GM19452 (cell line): Measurements from ENCODE around the gene SMARCA4.
"Not testable (repeated sequence)": the region's sequence is repeated elsewhere in the genome, so short reads cannot be mapped to it uniquely, and the experiment has no call there.

ENCODE experiments used
- ATAC-seq: cut with Tn5 transposase; IDR thresholded peaks from one replicate; pipeline ENCODE4 v1.9.1; 2021; ENCODE audit not compliant: unreplicated experiment

The SMARCA4 gene

DNA sequence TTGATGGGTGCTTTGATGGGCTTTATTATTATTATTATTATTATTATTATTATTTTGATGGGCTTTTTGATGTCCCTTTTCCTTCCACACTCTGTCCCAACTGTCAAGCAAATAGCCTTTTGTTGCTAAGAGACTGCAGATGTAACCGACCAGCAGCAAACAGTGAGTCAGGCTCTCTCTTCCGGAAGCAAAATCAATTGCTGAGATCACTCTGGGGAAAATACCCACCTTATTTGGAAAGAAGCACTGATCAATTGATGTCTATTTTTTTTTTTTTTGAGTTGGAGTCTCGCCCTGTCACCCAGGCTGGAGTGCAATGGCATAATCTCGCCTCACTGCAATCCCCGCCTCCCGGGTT is 131.3 kb downstream of the SMARCA4 start:
- ATAC-seq, result no peak

DNA sequence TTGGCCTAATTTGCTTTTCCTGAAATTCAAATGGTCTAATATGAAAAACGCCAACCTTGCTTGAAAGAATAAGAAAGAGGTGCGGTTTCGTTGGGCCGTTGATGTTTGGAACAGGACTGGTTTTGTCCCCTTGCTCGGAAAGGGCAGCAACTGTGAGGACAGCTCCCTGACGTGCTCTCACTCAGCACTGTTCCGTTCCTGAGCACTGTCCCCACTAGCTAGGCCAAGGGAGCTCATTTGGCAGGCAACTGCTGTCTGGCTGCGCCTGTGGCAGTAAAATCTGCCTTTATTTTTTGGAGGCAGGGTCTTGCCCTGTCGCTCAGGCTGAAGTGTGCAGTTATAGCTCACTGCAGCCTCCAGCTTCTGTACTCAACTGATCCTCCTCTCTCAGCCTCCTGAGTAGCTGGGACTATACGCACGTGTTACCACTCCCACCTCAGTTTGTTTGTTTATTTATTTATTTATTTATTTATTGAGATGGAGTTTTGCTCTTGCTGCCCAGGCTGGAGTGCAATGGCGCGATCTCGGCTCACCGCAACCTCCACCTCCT is 132.9 kb downstream of the SMARCA4 start:
- ATAC-seq, result no peak

DNA sequence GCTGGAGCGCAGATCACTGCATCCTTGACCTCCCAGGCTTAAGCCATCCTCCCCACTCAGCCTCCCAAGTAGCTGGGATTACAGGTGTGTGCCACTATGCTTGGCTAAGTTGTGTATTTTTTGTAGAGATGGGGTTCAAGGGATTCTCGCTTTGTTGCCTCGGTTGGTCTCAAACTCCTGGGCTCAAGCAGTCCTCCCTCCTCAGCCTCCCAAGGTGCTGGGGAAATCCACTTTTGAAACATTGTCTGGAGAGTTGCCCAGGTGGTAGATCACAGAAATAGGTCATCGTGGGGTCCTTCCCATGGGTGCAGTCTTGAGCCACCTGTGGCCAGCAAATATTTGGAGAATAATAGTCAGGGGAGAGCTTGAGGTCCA is 133.7 kb downstream of the SMARCA4 start:
- no peak for ATAC-seq

DNA sequence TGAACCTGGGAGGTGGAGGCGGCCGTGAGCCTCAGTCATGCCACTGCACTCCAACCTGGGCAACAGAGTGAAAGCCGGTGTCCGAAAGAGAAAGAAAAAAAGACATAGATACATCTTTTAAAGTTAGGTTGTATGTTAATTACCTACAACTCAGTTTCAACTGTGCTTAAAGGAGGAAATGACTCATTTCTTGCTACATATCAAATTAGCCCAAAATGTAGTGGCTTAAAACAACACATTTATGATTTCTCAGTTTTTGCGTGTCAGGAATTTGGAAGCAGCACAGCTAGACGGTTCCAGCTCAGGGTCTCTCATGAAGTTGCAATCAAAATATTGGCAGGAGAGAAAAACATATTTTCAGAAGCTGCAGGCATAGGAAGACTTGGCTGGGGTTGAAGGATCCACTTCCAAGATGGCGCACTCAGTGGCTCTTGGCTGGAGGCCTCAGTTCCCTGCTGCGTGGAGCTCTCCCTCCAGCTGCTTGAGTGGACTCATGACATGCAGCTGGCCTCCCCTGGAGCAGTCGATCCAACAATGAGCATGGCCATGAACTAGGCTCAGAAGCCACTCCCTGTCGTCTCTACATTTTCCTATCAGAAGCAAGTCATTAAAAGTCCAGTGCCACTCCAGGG is 135.5 kb downstream of the SMARCA4 start:
- peak; percentile 54 for ATAC-seq

DNA sequence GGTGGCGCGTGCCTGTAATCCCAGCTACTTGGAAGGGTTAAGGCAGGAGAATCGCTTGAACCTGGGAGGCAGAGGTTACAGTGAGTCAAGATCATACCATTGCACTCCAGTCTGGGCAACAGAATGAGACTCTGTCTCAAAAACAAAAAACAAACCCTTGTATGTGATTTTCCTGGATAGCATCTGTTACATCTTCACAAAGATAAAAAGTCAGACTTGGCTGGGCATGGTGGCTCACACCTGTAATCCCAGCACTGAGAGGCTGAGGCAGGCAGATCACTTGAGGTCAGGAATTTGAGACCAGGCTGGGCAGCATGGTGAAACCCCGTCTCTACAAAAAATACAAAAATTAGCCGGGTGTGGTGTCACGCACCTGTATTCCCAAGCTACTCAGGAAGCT is 136.5 kb downstream of the SMARCA4 start:
- ATAC-seq, result not testable (repeated sequence)

DNA sequence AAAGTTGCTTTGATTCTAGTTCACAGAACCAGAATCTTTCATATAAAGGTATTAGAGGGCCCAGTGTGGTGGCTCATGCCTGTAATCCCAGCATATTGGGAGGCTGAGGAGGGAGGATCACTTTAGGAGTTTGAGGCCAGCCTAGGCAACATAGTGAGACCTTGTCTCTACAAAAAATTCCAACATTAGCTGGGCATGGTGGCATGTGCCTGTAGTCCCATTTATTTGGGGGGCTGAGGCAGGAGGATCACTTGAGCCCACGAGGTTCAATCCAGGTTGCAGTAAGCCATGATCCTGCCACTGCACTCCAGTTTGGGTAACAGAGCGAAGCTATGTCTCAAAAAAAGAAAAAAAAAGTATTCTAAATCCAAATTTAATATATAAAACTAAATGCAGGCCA is 137.5 kb downstream of the SMARCA4 start:
- no peak for ATAC-seq

DNA sequence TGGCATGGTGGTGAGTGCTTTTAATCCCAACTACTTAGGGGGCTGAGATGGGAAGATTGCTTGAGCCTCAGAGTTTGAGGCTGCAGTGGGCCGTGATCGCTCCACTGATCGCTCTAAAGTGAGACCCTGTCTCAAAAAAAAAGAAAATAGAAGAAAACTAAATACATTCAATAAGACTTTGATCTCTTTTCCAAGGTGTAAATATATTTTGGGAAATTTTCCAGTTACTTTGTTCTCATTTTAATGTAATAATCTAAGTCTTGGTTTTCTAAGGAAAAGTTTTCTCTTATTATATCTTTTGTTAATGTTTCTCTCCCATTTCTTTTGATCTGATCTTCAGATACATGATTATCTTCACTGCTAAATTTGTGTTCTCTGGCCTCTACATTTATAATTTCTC is 138.0 kb downstream of the SMARCA4 start:
- ATAC-seq, result no peak

DNA sequence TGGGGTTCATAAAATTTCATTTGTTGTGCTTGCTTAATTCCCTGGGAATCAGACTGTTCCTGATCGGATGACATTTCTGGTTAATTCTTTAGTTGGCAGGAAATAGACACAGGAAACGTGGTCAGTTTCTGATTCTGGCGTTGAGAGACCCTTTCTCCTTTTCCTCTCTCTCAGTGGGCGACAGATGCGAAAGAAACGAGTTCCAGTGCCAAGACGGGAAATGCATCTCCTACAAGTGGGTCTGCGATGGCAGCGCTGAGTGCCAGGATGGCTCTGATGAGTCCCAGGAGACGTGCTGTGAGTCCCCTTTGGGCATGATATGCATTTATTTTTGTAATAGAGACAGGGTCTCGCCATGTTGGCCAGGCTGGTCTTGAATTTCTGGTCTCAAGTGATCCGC is 139.2 kb downstream of the SMARCA4 start:
- ATAC-seq, result no peak

DNA sequence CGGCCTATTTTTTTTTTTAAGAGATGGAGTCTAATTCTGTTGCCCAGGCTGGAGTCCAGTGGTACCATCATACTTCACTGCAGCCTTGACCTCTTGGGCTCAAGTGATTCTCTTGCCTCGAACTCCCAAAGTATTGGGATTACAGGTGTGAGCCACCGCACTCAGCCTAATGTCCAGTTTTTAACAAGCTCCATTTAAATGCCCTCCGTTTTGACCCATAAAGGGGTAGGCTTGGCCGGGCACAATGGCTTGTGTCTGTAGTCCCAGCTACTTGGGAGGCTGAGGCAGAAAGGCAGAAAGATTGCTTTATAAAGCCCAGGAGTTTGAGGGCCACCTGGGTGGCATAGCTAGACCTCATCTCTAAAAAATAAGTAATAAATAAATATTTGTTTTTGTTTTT is 140.2 kb downstream of the SMARCA4 start:
- no peak for ATAC-seq

DNA sequence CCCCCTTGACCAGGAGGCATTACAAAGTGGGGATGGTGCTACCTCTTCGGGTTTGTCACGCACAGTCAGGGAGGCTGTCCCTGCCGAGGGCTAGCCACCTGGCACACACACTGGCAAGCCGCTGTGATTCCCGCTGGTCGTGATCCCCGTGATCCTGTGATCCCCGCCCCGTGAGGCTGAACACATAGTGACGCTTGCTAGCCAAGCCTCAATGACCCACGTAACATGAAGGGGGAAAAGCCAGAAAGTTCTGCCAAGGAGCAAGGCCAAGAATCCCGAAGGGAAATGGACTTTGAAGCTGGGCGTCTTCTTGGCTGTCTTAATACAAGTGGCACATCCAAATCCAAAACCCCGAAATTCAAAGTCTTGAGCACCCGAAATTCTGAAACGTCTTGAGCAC is 142.1 kb downstream of the SMARCA4 start:
- ATAC-seq, result no peak

DNA sequence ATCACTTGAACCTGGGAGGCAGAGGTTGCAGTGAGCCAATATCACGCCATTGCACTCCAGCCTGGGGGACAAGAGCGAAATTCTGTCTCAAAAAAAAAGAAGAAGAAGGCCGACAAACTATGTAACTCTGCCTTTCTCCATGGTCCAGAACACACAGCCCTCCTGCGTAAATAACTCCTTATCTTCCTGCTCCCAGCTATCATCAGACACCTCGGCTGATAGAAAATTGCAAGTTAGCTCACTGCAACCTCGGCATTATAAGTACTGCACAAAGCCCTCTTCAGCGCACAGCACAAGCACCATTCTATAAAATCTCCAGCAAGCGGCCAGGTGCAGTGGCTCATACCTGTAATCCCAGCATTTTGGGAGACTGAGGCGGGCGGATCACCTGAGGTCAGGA is 142.8 kb downstream of the SMARCA4 start:
- ATAC-seq, result not testable (repeated sequence)

DNA sequence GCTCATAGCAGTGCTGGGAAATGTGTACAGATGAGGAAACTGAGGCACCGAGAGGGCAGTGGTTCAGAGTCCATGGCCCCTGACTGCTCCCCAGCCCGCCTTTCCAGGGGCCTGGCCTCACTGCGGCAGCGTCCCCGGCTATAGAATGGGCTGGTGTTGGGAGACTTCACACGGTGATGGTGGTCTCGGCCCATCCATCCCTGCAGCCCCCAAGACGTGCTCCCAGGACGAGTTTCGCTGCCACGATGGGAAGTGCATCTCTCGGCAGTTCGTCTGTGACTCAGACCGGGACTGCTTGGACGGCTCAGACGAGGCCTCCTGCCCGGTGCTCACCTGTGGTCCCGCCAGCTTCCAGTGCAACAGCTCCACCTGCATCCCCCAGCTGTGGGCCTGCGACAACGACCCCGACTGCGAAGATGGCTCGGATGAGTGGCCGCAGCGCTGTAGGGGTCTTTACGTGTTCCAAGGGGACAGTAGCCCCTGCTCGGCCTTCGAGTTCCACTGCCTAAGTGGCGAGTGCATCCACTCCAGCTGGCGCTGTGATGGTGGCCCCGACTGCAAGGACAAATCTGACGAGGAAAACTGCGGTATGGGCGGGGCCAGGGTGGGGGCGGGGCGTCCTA is 144.3 kb downstream of the SMARCA4 start:
- no peak for ATAC-seq

DNA sequence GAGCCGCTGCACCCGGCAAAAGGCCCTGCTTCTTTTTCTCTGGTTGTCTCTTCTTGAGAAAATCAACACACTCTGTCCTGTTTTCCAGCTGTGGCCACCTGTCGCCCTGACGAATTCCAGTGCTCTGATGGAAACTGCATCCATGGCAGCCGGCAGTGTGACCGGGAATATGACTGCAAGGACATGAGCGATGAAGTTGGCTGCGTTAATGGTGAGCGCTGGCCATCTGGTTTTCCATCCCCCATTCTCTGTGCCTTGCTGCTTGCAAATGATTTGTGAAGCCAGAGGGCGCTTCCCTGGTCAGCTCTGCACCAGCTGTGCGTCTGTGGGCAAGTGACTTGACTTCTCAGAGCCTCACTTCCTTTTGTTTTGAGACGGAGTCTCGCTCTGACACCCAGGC is 145.6 kb downstream of the SMARCA4 start:
- ATAC-seq, result no peak

DNA sequence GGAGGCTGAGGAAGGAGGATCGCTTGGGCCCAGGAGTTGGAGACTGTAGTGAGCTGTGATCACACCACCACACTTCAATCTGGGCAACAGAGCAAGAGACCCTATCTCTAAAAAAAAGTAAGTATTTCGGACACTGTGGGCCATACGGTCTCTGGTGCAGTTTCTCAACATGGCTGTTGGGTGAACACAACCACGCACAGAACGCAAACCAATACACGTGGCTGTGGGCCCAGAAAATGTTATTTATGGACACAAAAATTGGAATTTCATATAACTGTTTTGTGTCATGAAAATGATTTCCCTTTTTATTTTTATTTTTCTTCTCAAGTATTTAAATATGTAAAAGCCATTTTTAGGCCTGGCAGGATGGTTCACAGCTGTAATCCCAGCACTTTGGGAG is 147.9 kb downstream of the SMARCA4 start:
- no peak for ATAC-seq

DNA sequence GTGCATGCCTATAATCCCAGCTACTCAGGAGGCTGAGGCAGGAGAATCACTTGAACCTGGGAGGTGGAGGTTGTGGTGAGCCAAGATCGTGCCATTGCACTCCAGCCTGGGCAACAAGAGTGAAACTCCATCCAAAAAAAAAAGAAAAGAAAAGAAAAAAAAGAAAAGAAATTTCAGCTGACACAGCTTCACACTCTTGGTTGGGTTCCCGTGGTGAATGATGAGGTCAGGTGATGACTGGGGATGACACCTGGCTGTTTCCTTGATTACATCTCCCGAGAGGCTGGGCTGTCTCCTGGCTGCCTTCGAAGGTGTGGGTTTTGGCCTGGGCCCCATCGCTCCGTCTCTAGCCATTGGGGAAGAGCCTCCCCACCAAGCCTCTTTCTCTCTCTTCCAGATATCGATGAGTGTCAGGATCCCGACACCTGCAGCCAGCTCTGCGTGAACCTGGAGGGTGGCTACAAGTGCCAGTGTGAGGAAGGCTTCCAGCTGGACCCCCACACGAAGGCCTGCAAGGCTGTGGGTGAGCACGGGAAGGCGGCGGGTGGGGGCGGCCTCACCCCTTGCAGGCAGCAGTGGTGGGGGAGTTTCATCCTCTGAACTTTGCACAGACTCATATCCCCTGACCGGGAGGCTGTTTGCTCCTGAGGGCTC is 150.4 kb downstream of the SMARCA4 start:
- ATAC-seq, result no peak

DNA sequence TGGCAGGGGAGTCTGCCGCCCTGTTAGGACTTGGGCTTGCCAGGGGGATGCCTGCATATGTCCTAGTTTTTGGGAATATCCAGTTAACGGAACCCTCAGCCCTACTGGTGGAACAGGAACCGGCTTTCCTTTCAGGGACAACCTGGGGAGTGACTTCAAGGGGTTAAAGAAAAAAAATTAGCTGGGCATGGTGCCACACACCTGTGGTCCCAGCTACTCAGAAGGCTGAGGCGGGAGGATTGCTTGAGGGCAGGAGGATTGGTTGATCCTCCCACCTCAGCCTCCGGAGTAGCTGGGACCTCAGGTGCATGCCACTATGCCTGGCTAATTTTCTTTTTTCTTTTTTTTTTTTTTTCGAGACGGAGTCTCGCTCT is 150.9 kb downstream of the SMARCA4 start:
- no peak for ATAC-seq
